Measurements from ENCODE around the gene SH3GL1. TPM values are rescaled to one million over a fixed set of nuclear protein-coding genes. Genes with fewer than 3 reads are reported as not detected.

The SH3GL1 gene
- total and polyA plus RNA-seq, 10 of the 15 experiments (the other 5 are each of a cell fraction or from before 2014, with no cell fraction given), result 0.93 to 47.4 (median 28.4) TPM

DNA sequence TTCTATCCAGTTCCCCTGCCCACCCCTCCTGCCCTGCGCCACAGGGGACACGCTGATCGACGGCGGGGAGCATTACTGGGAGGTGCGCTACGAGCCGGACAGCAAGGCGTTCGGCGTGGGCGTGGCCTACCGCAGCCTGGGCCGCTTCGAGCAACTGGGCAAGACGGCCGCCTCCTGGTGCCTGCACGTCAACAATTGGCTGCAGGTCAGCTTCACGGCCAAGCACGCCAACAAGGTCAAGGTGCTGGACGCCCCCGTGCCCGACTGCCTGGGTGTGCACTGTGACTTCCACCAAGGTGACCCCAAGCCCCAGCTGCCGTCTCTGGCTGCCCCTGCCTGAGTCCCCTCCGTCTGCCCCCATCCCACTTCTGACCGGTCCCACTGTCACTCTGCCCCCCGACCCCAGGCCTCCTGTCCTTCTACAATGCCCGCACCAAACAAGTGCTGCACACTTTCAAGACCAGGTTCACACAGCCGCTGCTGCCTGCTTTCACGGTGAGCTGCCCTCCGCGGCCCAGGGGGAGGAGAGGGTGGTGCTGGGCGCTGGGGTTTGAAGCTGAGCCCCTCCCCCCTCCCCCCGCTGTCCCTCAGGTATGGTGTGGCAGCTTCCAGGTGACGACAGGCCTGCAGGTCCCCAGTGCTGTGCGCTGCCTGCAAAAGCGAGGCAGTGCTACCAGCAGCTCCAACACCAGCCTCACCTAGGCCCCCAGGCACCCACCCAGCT is 77.2 kb downstream of the SH3GL1 start (continued):
- TF ChIP-seq ZNF24 (IDR thresholded peaks at IDR 0.05) (no peak), TCF7 (IDR thresholded peaks at IDR 0.05; ENCODE audit: borderline replicate concordance) (no peak)
- TF ChIP-seq, protein P1, sequence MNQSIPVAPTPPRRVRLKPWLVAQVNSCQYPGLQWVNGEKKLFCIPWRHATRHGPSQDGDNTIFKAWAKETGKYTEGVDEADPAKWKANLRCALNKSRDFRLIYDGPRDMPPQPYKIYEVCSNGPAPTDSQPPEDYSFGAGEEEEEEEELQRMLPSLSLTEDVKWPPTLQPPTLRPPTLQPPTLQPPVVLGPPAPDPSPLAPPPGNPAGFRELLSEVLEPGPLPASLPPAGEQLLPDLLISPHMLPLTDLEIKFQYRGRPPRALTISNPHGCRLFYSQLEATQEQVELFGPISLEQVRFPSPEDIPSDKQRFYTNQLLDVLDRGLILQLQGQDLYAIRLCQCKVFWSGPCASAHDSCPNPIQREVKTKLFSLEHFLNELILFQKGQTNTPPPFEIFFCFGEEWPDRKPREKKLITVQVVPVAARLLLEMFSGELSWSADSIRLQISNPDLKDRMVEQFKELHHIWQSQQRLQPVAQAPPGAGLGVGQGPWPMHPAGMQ (IDR thresholded peaks at IDR 0.05; ENCODE audit: borderline replicate concordance), result no peak

- Histone ChIP-seq H3K36me3 (ENCODE audit: control insufficient read depth in 2 of 2, insufficient read depth in 2 of 2, low read length in 1 of 2) (no peaks in the 10 kb centered on the region), H3K79me2 (ENCODE audit: control insufficient read depth, insufficient read depth, low read length) (no peaks in the 10 kb centered on the region), H3K9me3 (replicated peaks; ENCODE audit: control insufficient read depth, insufficient read depth, low read length) (no peaks in the 10 kb centered on the region; the same call in 1 of the 3 replicates), H3K4me2 (ENCODE audit: control insufficient read depth, insufficient read depth) (no peak overlapping the region), H4K20me1 (ENCODE audit: control insufficient read depth, insufficient read depth) (no peaks in the 10 kb centered on the region), H2AFZ (ENCODE audit: control insufficient read depth, low read depth, low read length) (no peak overlapping the region), H3K4me1 (ENCODE audit: control insufficient read depth, insufficient read depth, low read length) (no peaks in the 10 kb centered on the region), H3K9ac (ENCODE audit: control insufficient read depth, insufficient read depth, low read length) (no peak overlapping the region), H3K27ac (ENCODE audit: control insufficient read depth, insufficient read depth) (no peak overlapping the region), H3K4me3 (no peak overlapping the region), H3K27me3 (replicated peaks in 1 of 2; ENCODE audit: control insufficient read depth in 2 of 2, insufficient read depth in 2 of 2, low read length in 1 of 2) (no peaks in the 10 kb centered on the region)
- intact Hi-C loops (cut with micrococcal nuclease; ENCODE audit: unreplicated experiment) (no loop called here), in situ Hi-C loops (cut with MboI) (no loop called here)
- no peak for DNase-seq (ENCODE audit: low read depth, low spot score)
- TF ChIP-seq KDM1A (IDR thresholded peaks at IDR 0.05; ENCODE audit: borderline replicate concordance) (no peak), REST (IDR thresholded peaks at IDR 0.05; ENCODE audit: low read depth, low read length) (no peak), NFIC (IDR thresholded peaks at IDR 0.05; ENCODE audit: low read depth, low read length) (no peak), NFYA (IDR thresholded peaks at IDR 0.05; ENCODE audit: borderline replicate concordance, low read depth, low read length) (no peak), MTA2 (IDR thresholded peaks at IDR 0.05; ENCODE audit: low read depth) (no peak), ZNF217 (IDR thresholded peaks at IDR 0.05) (no peak), SMAD5 (IDR thresholded peaks at IDR 0.05; ENCODE audit: low read depth) (no peak)
- TF ChIP-seq, protein P2, sequence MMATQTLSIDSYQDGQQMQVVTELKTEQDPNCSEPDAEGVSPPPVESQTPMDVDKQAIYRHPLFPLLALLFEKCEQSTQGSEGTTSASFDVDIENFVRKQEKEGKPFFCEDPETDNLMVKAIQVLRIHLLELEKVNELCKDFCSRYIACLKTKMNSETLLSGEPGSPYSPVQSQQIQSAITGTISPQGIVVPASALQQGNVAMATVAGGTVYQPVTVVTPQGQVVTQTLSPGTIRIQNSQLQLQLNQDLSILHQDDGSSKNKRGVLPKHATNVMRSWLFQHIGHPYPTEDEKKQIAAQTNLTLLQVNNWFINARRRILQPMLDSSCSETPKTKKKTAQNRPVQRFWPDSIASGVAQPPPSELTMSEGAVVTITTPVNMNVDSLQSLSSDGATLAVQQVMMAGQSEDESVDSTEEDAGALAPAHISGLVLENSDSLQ (IDR thresholded peaks at IDR 0.05), result no peak
- TF ChIP-seq, protein P3, sequence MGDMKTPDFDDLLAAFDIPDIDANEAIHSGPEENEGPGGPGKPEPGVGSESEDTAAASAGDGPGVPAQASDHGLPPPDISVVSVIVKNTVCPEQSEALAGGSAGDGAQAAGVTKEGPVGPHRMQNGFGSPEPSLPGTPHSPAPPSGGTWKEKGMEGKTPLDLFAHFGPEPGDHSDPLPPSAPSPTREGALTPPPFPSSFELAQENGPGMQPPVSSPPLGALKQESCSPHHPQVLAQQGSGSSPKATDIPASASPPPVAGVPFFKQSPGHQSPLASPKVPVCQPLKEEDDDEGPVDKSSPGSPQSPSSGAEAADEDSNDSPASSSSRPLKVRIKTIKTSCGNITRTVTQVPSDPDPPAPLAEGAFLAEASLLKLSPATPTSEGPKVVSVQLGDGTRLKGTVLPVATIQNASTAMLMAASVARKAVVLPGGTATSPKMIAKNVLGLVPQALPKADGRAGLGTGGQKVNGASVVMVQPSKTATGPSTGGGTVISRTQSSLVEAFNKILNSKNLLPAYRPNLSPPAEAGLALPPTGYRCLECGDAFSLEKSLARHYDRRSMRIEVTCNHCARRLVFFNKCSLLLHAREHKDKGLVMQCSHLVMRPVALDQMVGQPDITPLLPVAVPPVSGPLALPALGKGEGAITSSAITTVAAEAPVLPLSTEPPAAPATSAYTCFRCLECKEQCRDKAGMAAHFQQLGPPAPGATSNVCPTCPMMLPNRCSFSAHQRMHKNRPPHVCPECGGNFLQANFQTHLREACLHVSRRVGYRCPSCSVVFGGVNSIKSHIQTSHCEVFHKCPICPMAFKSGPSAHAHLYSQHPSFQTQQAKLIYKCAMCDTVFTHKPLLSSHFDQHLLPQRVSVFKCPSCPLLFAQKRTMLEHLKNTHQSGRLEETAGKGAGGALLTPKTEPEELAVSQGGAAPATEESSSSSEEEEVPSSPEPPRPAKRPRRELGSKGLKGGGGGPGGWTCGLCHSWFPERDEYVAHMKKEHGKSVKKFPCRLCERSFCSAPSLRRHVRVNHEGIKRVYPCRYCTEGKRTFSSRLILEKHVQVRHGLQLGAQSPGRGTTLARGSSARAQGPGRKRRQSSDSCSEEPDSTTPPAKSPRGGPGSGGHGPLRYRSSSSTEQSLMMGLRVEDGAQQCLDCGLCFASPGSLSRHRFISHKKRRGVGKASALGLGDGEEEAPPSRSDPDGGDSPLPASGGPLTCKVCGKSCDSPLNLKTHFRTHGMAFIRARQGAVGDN (IDR thresholded peaks at IDR 0.05), result no peak
- CTCF ChIA-PET, result interaction anchor here (2.7 kb wide), 1 partner anchor 32 kb away, joined by 13 read pairs; no protein-coding TSS in a partner anchor
- BruUV-seq (replicated peaks), result no TSS peak
- SMC1A ChIA-PET (ENCODE audit: uncharacterized antibody, unreplicated experiment), result no interaction called here
- RAD21 ChIA-PET (ENCODE audit: unreplicated experiment), result no interaction called here
- 93% methylated on average over 2 of the region's 2 CpGs for WGBS (ENCODE audit: insufficient coverage, insufficient replicate concordance, low lambda C conversion rate, missing lambda C conversion rate)
- POLR2A ChIA-PET, result no interaction called here
- no peak for ATAC-seq
- no peak for FAIRE-seq
Observed at GRCh38 chr19:4320419-4320818, 79.9 kb downstream of the SH3GL1 start.
